Vagina (tissue), 2 donors: ENCODE measurements around the gene TECR. TPM values are rescaled to one million over a fixed set of nuclear protein-coding genes. Genes with fewer than 3 reads are reported as not detected.

ENCODE experiments used
- DNase-seq, 2 donors: peaks; one replicate each; pipeline ENCODE4 v3.0.0-alpha.2; 2017; ENCODE audit errors: extremely low spot score in 2 of 2
- H3K27ac ChIP-seq: fragments of 200-600 bp; sonication (generic); one replicate; pipeline ENCODE4 v1.5.1; 2019
- H3K27me3 ChIP-seq: fragments of 200-600 bp; sonication (generic); one replicate; pipeline ENCODE4 v1.5.1; 2019
- H3K36me3 ChIP-seq, 2 donors: fragments of 200-600 bp; sonication (generic); one replicate each; pipeline ENCODE4 v1.5.1; 2017 to 2019
- H3K4me1 ChIP-seq: fragments of 200-600 bp; sonication (generic); one replicate; pipeline ENCODE4 v1.5.1; 2019
- H3K4me3 ChIP-seq, 2 donors: fragments of 200-600 bp; sonication (generic); 1 replicate in 1 of 2; 2 replicates in 1 of 2; pipeline ENCODE4 v1.5.1; 2016 to 2019
- H3K9me3 ChIP-seq: fragments of 200-600 bp; sonication (generic); one replicate; pipeline ENCODE4 v1.5.1; 2019
- CTCF ChIP-seq, 3 experiments: fragments of 450-650 bp in 2 of 3; fragments of 200-600 bp in 1 of 3; sonication (generic) in 1 of 3; IDR thresholded peaks; one replicate each; pipeline ENCODE4 v1.5.1; 2017 to 2019; ENCODE audit warnings: antibody characterized with exemption in 3 of 3, mild to moderate bottlenecking in 2 of 3, moderate library complexity in 2 of 3
- POLR2A ChIP-seq, 2 donors: fragments of 450-650 bp; IDR thresholded peaks; one replicate each; pipeline ENCODE4 v1.6.1; 2017; ENCODE audit warnings: antibody characterized with exemption in 2 of 2, mild to moderate bottlenecking in 2 of 2, moderate library complexity in 2 of 2
- POLR2AphosphoS5 ChIP-seq, 2 donors: sonication (generic); formaldehyde crosslinking; IDR thresholded peaks; one replicate each; pipeline ENCODE4 v1.9.0; 2017; ENCODE audit warnings: antibody characterized with exemption in 2 of 2, mild to moderate bottlenecking in 2 of 2, low read depth in 1 of 2; ENCODE audit not compliant: insufficient read depth in 1 of 2
- intact Hi-C: fragments of 100-400 bp; cut with DNase I; formaldehyde crosslinking; loops from one replicate; pipeline ENCODE4 v1.15.1; 2023
- total RNA-seq: library from RNA; depleted of rRNA; stranded (reverse); fragments of >200 nt; gene quantifications from one replicate; pipeline ENCODE4 v1.2.3, GENCODE V29; 2016

Gene TECR
- total RNA-seq, result 110 TPM

DNA sequence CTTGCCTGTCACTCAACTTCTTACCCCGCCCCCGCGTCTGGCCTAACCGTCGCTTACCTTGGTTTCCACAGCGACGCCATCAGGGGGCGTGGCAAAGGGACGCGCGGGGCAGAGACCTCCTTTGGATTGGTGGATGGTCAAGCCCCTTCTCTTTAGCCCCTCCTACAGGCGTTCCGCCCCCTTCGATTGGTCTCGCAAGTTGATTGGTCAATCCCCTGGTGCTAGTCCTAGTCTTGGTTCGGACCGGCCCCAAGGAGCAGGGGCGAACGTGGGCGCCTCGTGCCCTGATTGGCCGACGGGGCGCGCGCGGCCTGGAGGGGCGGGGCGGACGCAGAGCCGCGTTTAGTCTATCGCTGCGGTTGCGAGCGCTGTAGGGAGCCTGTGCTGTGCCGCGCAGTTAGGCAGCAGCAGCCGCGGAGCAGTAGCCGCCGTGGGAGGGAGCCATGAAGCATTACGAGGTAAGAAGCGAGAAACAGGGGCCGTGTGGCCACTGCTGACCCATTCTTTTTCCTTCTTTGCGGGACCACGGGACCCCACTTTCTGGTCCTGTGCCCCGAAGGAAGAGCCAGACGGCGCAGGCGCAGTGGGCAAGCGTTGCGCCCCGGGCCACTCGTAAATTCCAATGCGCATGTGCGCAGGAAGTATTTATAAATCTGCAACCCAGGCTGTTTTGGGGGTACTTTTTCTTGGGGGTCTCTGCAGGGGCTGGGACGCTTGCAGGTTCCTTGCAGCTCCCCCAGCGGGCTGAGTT lies at the start of gene TECR:
TSS of gene TECR (plus strand) at position 341 of the 751 bp plus-strand sequence. CDS start at position 444, 103 bp downstream.
- TF ChIP-seq CTCF (IDR thresholded peaks at IDR 0.05) (peak in 1 of 3 experiments; percentile 20), POLR2AphosphoS5 (IDR thresholded peaks at IDR 0.05; ENCODE audit: insufficient read depth in 1 of 2, low read depth in 1 of 2) (peak; percentile 92 to 100), POLR2A (IDR thresholded peaks at IDR 0.05) (peak; percentile 94 to 97)
- no peaks in the 10 kb centered on the region for H3K27me3 ChIP-seq
- H3K36me3 ChIP-seq, result no peaks in the 10 kb centered on the region
- H3K27ac ChIP-seq, result peak within 1 kb of the TSS; percentile 98
- H3K4me3 ChIP-seq, result peak within 1 kb of the TSS; percentile 56 to 90
- peak; percentile 100 for DNase-seq
- no peaks in the 10 kb centered on the region for H3K9me3 ChIP-seq
- intact Hi-C loops, result no loop called here
- H3K4me1 ChIP-seq, result peaks cover 59% of the 10 kb centered on the region

- Histone ChIP-seq H3K27ac (no peak overlapping the region), H3K27me3 (no peaks in the 10 kb centered on the region), H3K36me3 (peaks cover 0 to 51% of the 10 kb centered on the region in 2 donors), H3K4me1 (peaks cover 27% of the 10 kb centered on the region), H3K4me3 (no peak overlapping the region), H3K9me3 (no peaks in the 10 kb centered on the region)
- no peak for TF ChIP-seq POLR2A (IDR thresholded peaks at IDR 0.05)
- peak; percentile 20 to 48 (median 47) for TF ChIP-seq CTCF (IDR thresholded peaks at IDR 0.05)
- intact Hi-C loops, result loop anchor here (10.0 kb wide), 2 partner anchors 115 to 335 kb away; no protein-coding TSS in a partner anchor
- no peak for DNase-seq
Observed at GRCh38 chr19:14479975-14480699, 49.3 kb upstream of the TECR start.

DNA sequence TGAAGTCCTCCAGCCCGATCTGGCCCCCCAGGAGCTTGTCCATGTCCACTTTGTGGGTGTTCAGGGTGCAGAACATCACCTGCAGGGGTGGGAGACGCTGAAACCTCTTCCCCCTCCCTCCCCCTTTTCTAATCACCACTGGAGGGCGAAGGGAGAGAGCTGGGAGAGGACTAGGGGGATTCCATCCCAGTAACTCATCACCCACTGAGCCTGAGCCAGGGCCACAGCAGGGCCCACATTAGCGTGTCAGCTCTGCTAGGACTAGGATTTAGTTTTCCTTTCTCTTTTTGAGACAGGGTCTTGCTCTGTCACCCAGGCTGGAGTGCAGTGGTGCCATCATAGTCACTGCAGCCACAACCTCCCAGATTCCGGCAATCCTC lies 48.7 kb upstream of the TECR start:
- TF ChIP-seq CTCF (IDR thresholded peaks at IDR 0.05) (no peak), POLR2AphosphoS5 (IDR thresholded peaks at IDR 0.05; ENCODE audit: insufficient read depth in 1 of 2, low read depth in 1 of 2) (no peak), POLR2A (IDR thresholded peaks at IDR 0.05) (no peak)
- Histone ChIP-seq H3K27ac (no peak overlapping the region), H3K36me3 (peaks cover 0 to 54% of the 10 kb centered on the region in 2 donors)

GRCh38 chr19:14482172-14482941 lies 47.0 kb upstream of the TECR start:
- Histone ChIP-seq H3K27me3 (no peaks in the 10 kb centered on the region), H3K9me3 (no peaks in the 10 kb centered on the region), H3K4me1 (peaks cover 12% of the 10 kb centered on the region), H3K4me3 (no peak overlapping the region), H3K27ac (no peak overlapping the region), H3K36me3 (peaks cover 0 to 63% of the 10 kb centered on the region in 2 donors)
- intact Hi-C loops, result no loop called here
- DNase-seq, result no peak
- TF ChIP-seq CTCF (IDR thresholded peaks at IDR 0.05), result no peak
- no peak for TF ChIP-seq POLR2AphosphoS5 (IDR thresholded peaks at IDR 0.05; ENCODE audit: insufficient read depth in 1 of 2, low read depth in 1 of 2)
- TF ChIP-seq POLR2A (IDR thresholded peaks at IDR 0.05), result no peak

More for the DNA sequence above, 48.7 kb upstream of the TECR start:
- H3K9me3 ChIP-seq, result no peaks in the 10 kb centered on the region
- H3K4me3 ChIP-seq, result no peak overlapping the region
- DNase-seq, result peak in 1 of 2 donors; percentile 69
- H3K4me1 ChIP-seq, result peaks cover 21% of the 10 kb centered on the region
- intact Hi-C loops, result no loop called here
- H3K27me3 ChIP-seq, result no peaks in the 10 kb centered on the region
